Neural progenitor cell (in vitro differentiated cells): ENCODE results near the gene GRAMD1B.

Experiments
- EZH2 ChIP-seq: fragments of 200-600 bp; sonication (generic); IDR thresholded peaks from 2 replicates; pipeline ENCODE4 v1.6.1; 2017; ENCODE audit warnings: antibody characterized with exemption, mild to moderate bottlenecking, moderate library complexity
- TF ChIP-seq, protein P1 (sequence below): fragments of 200-600 bp; sonication (generic); IDR thresholded peaks from 2 replicates; pipeline ENCODE4 v1.5.1; 2017; ENCODE audit warnings: antibody characterized with exemption, mild to moderate bottlenecking

DNA sequence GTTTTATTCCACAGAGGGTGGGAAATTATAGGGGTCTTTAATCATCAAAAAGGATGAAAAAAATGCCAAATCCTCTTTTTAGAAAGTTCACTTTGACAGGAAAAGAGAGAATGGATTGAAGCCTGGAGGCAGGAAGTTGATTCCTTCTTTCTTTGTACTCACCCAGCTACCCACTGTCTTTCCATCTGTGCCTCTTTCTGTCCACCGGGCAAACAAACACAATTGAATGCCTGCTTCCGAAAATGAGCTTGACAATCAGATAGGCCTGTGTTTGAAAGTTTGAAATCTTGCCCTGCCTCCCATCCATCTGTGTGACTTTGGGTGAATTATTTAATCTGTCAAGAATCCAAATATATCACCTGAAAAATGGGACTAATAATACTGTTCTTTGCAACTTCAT is 143.2 kb downstream of the GRAMD1B start:
- TF ChIP-seq, protein P1, sequence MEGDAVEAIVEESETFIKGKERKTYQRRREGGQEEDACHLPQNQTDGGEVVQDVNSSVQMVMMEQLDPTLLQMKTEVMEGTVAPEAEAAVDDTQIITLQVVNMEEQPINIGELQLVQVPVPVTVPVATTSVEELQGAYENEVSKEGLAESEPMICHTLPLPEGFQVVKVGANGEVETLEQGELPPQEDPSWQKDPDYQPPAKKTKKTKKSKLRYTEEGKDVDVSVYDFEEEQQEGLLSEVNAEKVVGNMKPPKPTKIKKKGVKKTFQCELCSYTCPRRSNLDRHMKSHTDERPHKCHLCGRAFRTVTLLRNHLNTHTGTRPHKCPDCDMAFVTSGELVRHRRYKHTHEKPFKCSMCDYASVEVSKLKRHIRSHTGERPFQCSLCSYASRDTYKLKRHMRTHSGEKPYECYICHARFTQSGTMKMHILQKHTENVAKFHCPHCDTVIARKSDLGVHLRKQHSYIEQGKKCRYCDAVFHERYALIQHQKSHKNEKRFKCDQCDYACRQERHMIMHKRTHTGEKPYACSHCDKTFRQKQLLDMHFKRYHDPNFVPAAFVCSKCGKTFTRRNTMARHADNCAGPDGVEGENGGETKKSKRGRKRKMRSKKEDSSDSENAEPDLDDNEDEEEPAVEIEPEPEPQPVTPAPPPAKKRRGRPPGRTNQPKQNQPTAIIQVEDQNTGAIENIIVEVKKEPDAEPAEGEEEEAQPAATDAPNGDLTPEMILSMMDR, result no peak
- no peak for TF ChIP-seq EZH2
